CD4-positive, alpha-beta memory T cell (primary cell): Measurements from ENCODE around the gene TRIM59. TPM values are rescaled to one million over a fixed set of nuclear protein-coding genes. Genes with fewer than 3 reads are reported as not detected.
"Not testable (repeated sequence)": the region's sequence is repeated elsewhere in the genome, so short reads cannot be mapped to it uniquely, and the experiment has no call there.

Experiments used
- CTCF ChIA-PET: fragments of 350-600 bp; sonication (Branson Sonifier 250); formaldehyde crosslinking; loops from one replicate; lab custom pipeline; 2021; ENCODE audit warnings: inconsistent platforms; ENCODE audit not compliant: partially characterized antibody; lab: Charles Lee
- POLR2A ChIA-PET: fragments of 350-600 bp; sonication (Branson Sonifier 250); formaldehyde crosslinking; loops from one replicate; lab custom pipeline; 2021; ENCODE audit not compliant: partially characterized antibody; lab: Charles Lee
- DNase-seq, 5 donors: peaks; one replicate each; pipeline versions ENCODE4 v3.0.0 to v3.0.0-alpha.2; 2020 to 2022; ENCODE audit warnings: mixed read lengths in 1 of 5
- H3K27ac ChIP-seq: one replicate; pipeline ENCODE4 v1.7.0; 2013; ENCODE audit warnings: low read depth, low read length
- H3K27me3 ChIP-seq: 2 replicates; pipeline ENCODE4 v1.7.0; 2013; ENCODE audit warnings: mild to moderate bottlenecking, low read length, moderate library complexity; ENCODE audit not compliant: insufficient read depth
- H3K36me3 ChIP-seq: 2 replicates; pipeline ENCODE4 v1.7.0; 2013; ENCODE audit warnings: mild to moderate bottlenecking, low read length, moderate library complexity; ENCODE audit not compliant: insufficient read depth
- H3K4me1 ChIP-seq: 2 replicates; pipeline ENCODE4 v1.7.0; 2013; ENCODE audit warnings: mild to moderate bottlenecking, low read length, moderate library complexity; ENCODE audit not compliant: insufficient read depth
- H3K4me3 ChIP-seq, 2 donors: one replicate each; pipeline ENCODE4 v1.7.0; 2013; ENCODE audit warnings: low read length in 2 of 2, mild to moderate bottlenecking in 1 of 2
- H3K9me3 ChIP-seq, 2 donors: one replicate each; pipeline ENCODE4 v1.7.0; 2013; ENCODE audit warnings: low read length in 2 of 2, control low read depth in 1 of 2; ENCODE audit not compliant: control insufficient read depth in 1 of 2
- H3K27ac Mint-ChIP-seq, 7 donors: one replicate each; pipeline ENCODE4 v1.8.0; 2020 to 2021; ENCODE audit warnings: mixed read lengths in 7 of 7, mild to moderate bottlenecking in 6 of 7, inconsistent platforms in 3 of 7, moderate library complexity in 3 of 7
- H3K27me3 Mint-ChIP-seq, 2 donors: one replicate each; pipeline ENCODE4 v1.8.0; 2020 to 2021; ENCODE audit warnings: mixed read lengths in 2 of 2
- H3K36me3 Mint-ChIP-seq, 2 donors: one replicate each; pipeline ENCODE4 v1.8.0; 2020 to 2021; ENCODE audit warnings: mixed read lengths in 2 of 2, inconsistent platforms in 1 of 2, mild to moderate bottlenecking in 1 of 2
- H3K4me1 Mint-ChIP-seq, 4 donors: one replicate each; pipeline ENCODE4 v1.8.0; 2020 to 2021; ENCODE audit warnings: mixed read lengths in 4 of 4, mild to moderate bottlenecking in 1 of 4
- H3K4me3 Mint-ChIP-seq, 8 donors: one replicate each; pipeline ENCODE4 v1.8.0; 2020 to 2021; ENCODE audit warnings: mixed read lengths in 8 of 8, mild to moderate bottlenecking in 7 of 8, moderate library complexity in 6 of 8, inconsistent platforms in 3 of 8
- H3K9me3 Mint-ChIP-seq, 8 donors: one replicate each; pipeline ENCODE4 v1.8.0; 2020 to 2021; ENCODE audit warnings: mixed read lengths in 8 of 8, mild to moderate bottlenecking in 5 of 8, inconsistent platforms in 3 of 8, moderate library complexity in 1 of 8
- intact Hi-C: fragments of 100-400 bp; cut with micrococcal nuclease; formaldehyde crosslinking; loops from one replicate; pipeline ENCODE4 v1.15.1; 2023
- polyA plus RNA-seq, 2 donors: library from polyadenylated mRNA; unstranded; fragments of 300-500 nt; fragmentation: Illumina TruSeq; gene quantifications; one replicate each; pipeline ENCODE4 v1.2.3, GENCODE V29; 2021
- total RNA-seq, 2 experiments: library from RNA; stranded (reverse); gene quantifications; one replicate each; pipeline ENCODE4 v1.2.3, GENCODE V29; 2021

The TRIM59 gene
- total and polyA plus RNA-seq, 4 experiments from 2014 or later: 21.6 to 31.5 (median 27.3) TPM

DNA sequence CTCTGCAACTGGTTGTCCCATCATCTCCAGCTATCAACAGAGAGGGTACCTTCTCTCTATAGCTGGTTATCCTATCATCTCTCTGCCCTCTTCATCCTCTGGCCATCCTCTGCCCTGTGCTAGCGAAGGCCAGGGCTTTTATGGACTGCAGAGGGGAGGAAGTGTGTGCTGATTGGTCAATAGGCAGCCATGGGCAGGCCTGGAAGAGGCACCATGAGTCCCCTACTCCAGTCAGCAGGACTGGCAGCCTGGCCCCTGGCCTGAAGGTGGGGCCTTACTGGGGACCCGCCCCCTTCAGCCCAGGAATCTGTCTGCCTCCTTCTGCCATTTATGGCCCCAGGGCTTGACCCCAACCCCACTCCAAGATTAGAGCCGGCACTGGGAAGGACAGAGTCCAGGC is 10.4 kb upstream of the TRIM59 start:
- H3K27me3 Mint-ChIP-seq: peaks cover 9 to 12% of the 10 kb centered on the region in 2 donors
- Histone ChIP-seq H3K4me3 (no peak overlapping the region), H3K27ac (no peak overlapping the region), H3K9me3 (no peaks in the 10 kb centered on the region), H3K4me1 (no peaks in the 10 kb centered on the region), H3K36me3 (no peaks in the 10 kb centered on the region), H3K27me3 (no peaks in the 10 kb centered on the region)
- H3K9me3 Mint-ChIP-seq: no peaks in the 10 kb centered on the region
- ChIA-PET POLR2A (interaction anchor here (1.3 kb wide), 1 partner anchor 10 kb away, joined by 7 read pairs; the partner anchor contains the start of gene TRIM59), CTCF (no interaction called here)
- peak overlapping the region in 1 of 7 donors; percentile 6 for H3K27ac Mint-ChIP-seq
- no peak for DNase-seq
- H3K4me1 Mint-ChIP-seq: no peaks in the 10 kb centered on the region
- H3K4me3 Mint-ChIP-seq: no peak overlapping the region
- intact Hi-C loops: no loop called here
- no peaks in the 10 kb centered on the region for H3K36me3 Mint-ChIP-seq

DNA sequence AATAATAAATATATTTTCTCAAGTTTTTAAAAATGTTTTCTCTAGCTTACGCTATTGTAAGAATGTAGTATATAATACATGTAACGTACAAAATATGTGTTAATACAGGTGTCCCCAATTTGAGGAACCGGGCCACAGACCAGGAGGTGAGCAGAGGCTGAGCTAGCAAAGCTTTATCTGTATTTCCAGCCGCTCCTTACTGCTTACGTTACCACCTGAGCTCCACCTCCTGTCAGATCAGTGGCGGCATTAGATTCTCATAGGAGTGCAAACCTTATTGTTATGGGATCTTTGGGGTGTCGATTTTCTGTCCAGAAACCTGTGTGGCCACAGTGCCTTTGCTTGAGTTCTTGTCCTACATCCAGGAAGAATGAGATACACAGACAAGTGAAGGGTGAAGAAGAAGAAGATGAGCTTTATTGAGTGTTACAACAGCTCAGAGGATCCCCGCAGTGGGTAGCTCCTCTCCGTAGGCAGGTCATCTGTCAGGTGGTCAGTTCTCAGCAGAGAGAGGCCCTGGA is 9.9 kb upstream of the TRIM59 start:
- no peak overlapping the region for H3K27ac ChIP-seq
- H3K27ac Mint-ChIP-seq: no peak overlapping the region
- no peaks in the 10 kb centered on the region for H3K27me3 ChIP-seq
- H3K4me3 Mint-ChIP-seq: no peak overlapping the region
- no peak overlapping the region for H3K4me3 ChIP-seq
- CTCF ChIA-PET: interaction anchor here (1.3 kb wide), 1 partner anchor 10 kb away, joined by 5 read pairs; the partner anchor contains the start of gene TRIM59
- no peaks in the 10 kb centered on the region for H3K9me3 ChIP-seq
- DNase-seq: no peak
- no peaks in the 10 kb centered on the region for H3K36me3 ChIP-seq
- H3K9me3 Mint-ChIP-seq: no peaks in the 10 kb centered on the region
- no peaks in the 10 kb centered on the region for H3K4me1 ChIP-seq
- intact Hi-C loops: no loop called here
- H3K27me3 Mint-ChIP-seq: peaks cover 9 to 11% of the 10 kb centered on the region in 2 donors
- POLR2A ChIA-PET: interaction anchor here (1.3 kb wide), 1 partner anchor 10 kb away, joined by 7 read pairs; the partner anchor contains the start of gene TRIM59
- no peaks in the 10 kb centered on the region for H3K36me3 Mint-ChIP-seq
- H3K4me1 Mint-ChIP-seq: no peaks in the 10 kb centered on the region

DNA sequence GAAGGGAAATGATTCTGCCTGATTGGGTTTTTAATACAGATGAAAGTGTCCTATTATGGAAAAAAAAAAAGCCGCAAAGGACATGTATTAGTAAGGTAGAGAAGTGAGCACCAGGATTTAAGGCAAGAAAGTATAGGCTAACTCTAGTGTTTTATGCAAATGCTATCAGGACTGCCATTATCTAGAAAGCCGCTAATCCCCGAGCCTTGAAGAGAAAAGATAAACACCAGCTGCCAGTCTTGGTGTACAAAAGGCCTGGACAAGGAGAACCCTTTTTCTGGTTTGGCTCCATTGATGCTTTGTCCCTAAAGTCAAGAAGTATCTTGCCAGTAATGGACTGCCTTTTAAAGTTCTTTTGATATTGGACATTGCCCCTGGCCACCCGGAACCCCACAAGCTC is 8.6 kb upstream of the TRIM59 start:
- ChIA-PET CTCF (no interaction called here), POLR2A (no interaction called here)
- no peaks in the 10 kb centered on the region for H3K9me3 Mint-ChIP-seq
- H3K4me3 Mint-ChIP-seq: no peak overlapping the region
- no peak for DNase-seq
- H3K9me3 ChIP-seq: no peaks in the 10 kb centered on the region
- H3K27me3 ChIP-seq: no peaks in the 10 kb centered on the region
- H3K27me3 Mint-ChIP-seq: peaks cover 6% of the 10 kb centered on the region in 2 donors
- H3K4me3 ChIP-seq: no peak overlapping the region
- intact Hi-C loops: no loop called here
- no peaks in the 10 kb centered on the region for H3K4me1 Mint-ChIP-seq
- H3K27ac Mint-ChIP-seq: peak overlapping the region in 1 of 7 donors; percentile 48
- no peaks in the 10 kb centered on the region for H3K36me3 Mint-ChIP-seq
- H3K36me3 ChIP-seq: no peaks in the 10 kb centered on the region
- H3K27ac ChIP-seq: no peak overlapping the region
- no peaks in the 10 kb centered on the region for H3K4me1 ChIP-seq

DNA sequence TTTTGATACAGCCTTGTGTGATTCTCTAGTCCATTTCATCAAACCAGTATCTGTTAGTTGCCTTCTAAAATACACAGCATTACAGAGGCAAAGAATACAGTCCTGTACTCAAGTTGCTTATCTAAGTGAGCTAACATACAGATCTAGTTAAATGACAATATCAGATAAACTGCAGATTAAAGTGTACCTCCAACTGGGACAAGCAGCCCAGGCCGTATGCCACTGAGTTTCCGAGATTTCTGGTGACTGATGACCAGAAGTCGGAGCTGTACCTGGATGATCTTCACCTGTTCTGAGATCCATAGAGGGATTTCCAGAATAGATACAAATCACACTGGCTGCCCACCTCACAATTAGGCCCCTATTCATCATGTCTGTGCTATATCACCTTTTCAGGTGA is 6.3 kb upstream of the TRIM59 start:
- Histone ChIP-seq H3K4me1 (no peaks in the 10 kb centered on the region), H3K4me3 (no peak overlapping the region), H3K27ac (no peak overlapping the region), H3K36me3 (no peaks in the 10 kb centered on the region), H3K9me3 (no peaks in the 10 kb centered on the region), H3K27me3 (no peaks in the 10 kb centered on the region)
- no peak for DNase-seq
- intact Hi-C loops: no loop called here
- no peak overlapping the region for H3K4me3 Mint-ChIP-seq
- CTCF ChIA-PET: no interaction called here
- no peaks in the 10 kb centered on the region for H3K36me3 Mint-ChIP-seq
- H3K9me3 Mint-ChIP-seq: no peaks in the 10 kb centered on the region
- H3K4me1 Mint-ChIP-seq: no peaks in the 10 kb centered on the region
- no peak overlapping the region for H3K27ac Mint-ChIP-seq
- H3K27me3 Mint-ChIP-seq: peaks cover 0 to 2% of the 10 kb centered on the region in 2 donors
- POLR2A ChIA-PET: no interaction called here

DNA sequence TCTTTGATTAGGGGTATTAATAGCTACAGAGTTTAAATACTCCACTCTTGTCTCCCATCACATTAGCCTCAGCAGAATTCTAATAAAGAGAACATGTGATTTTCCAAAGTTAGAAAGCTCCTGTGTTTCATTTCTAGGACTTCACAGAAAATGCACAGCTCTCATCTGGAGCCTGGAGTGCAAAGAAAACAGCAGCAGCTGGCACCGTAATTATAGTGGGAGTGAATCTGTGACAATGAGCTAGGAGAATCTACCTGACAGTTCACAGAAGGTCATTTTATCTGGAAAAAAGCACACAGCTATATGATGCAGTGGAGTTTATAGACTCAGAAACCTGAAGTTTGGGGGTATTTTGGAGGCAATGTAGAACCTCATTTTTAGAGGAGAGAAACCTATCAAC is 5.4 kb upstream of the TRIM59 start:
- Histone ChIP-seq H3K27ac (no peak overlapping the region), H3K27me3 (no peaks in the 10 kb centered on the region), H3K36me3 (no peaks in the 10 kb centered on the region), H3K4me3 (no peak overlapping the region), H3K4me1 (peaks cover 4% of the 10 kb centered on the region), H3K9me3 (no peaks in the 10 kb centered on the region)
- POLR2A ChIA-PET: no interaction called here
- Mint-ChIP-seq H3K9me3 (no peaks in the 10 kb centered on the region), H3K27me3 (peaks cover 0 to 2% of the 10 kb centered on the region in 2 donors), H3K36me3 (no peaks in the 10 kb centered on the region), H3K27ac (no peak overlapping the region), H3K4me1 (peaks cover 0 to 7% (median 4%) of the 10 kb centered on the region in 4 donors), H3K4me3 (no peak overlapping the region)
- intact Hi-C loops: no loop called here
- CTCF ChIA-PET: no interaction called here
- no peak for DNase-seq

DNA sequence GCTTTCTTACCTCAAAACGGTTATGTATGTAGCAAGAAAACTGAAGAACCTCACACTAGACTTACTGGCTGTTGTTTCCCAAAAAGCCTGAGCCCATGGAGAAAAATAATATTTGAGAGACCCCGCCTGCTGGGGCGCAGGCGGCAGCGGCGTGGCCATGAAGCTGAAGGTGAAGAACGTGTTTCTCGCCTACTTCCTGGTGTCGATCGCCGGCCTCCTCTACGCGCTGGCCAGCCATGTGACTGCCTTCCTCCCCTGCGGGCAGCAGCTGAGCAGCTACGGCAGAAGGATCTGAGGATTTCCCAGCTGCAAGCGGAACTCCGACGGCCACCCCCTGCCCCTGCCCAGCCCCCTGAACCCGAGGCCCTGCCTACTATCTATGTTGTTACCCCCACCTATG is 2.7 kb upstream of the TRIM59 start:
- DNase-seq, POLR2A ChIA-PET, H3K4me3 ChIP-seq, H3K9me3 Mint-ChIP-seq, H3K4me3 Mint-ChIP-seq, intact Hi-C loops, H3K27ac ChIP-seq, H3K36me3 ChIP-seq, H3K27me3 ChIP-seq, H3K27me3 Mint-ChIP-seq, H3K27ac Mint-ChIP-seq, H3K9me3 ChIP-seq: not testable (repeated sequence)
- CTCF ChIA-PET: interaction anchor here (0.5 kb wide), 1 partner anchor 55 kb away, joined by 4 read pairs; no protein-coding TSS in a partner anchor
- H3K4me1 ChIP-seq: peaks cover 19% of the 10 kb centered on the region
- Mint-ChIP-seq H3K36me3 (peaks cover 0 to 10% of the 10 kb centered on the region in 2 donors), H3K4me1 (peaks cover 9 to 32% (median 21%) of the 10 kb centered on the region in 4 donors)

DNA sequence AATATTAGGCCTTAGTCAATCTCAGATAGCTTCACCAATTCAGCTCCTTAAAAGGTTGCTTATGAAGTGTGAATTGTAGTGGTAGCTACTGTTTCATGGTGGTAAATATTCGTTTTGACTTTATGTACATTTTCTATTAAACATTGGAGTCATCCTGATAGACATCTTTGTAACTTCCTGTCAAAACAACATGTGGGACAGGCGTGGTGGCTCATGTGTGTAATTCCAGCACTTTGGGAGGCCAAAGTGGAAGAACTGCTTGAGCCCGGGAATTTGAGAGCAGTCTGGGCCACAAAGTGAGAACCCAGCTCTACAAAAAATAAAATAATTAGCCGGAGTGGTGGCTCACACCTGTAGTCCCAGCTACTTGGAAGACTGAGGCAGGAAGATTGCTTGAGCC is 2.0 kb upstream of the TRIM59 start:
- Mint-ChIP-seq H3K4me3 (no peak overlapping the region), H3K27ac (no peak overlapping the region), H3K4me1 (peaks cover 14 to 38% (median 25%) of the 10 kb centered on the region in 4 donors), H3K36me3 (peaks cover 5 to 10% of the 10 kb centered on the region in 2 donors), H3K27me3 (no peaks in the 10 kb centered on the region), H3K9me3 (no peaks in the 10 kb centered on the region)
- Histone ChIP-seq H3K36me3 (no peaks in the 10 kb centered on the region), H3K4me3 (no peak overlapping the region), H3K27ac (no peak overlapping the region), H3K4me1 (peaks cover 26% of the 10 kb centered on the region), H3K9me3 (no peaks in the 10 kb centered on the region), H3K27me3 (no peaks in the 10 kb centered on the region)
- intact Hi-C loops: no loop called here
- POLR2A ChIA-PET: interaction anchor here (3.5 kb wide), 1 partner anchor 114 kb away, joined by 25 read pairs; the partner anchor contains the start of gene KPNA4
- CTCF ChIA-PET: no interaction called here
- no peak for DNase-seq
